Fibroblast of mammary gland (primary cell): Measurements from ENCODE around the gene CPAMD8.
"Not testable (repeated sequence)": the region's sequence is repeated elsewhere in the genome, so short reads cannot be mapped to it uniquely, and the experiment has no call there.

ENCODE experiments used
- DNase-seq: peaks from one replicate; pipeline ENCODE4 v3.0.0-alpha.2; 2010; ENCODE audit warnings: low read depth
- H3K4me3 ChIP-seq: 2 replicates; pipeline ENCODE4 v1.5.1; 2011; ENCODE audit warnings: low read depth, mild to moderate bottlenecking, low read length, moderate library complexity; ENCODE audit not compliant: control insufficient read depth
- CTCF ChIP-seq: conservative IDR thresholded peaks from 2 replicates; pipeline ENCODE4 v1.5.1; 2011; ENCODE audit warnings: low read depth, low read length, inconsistent platforms; ENCODE audit not compliant: control insufficient read depth, insufficient read depth

Gene CPAMD8

DNA sequence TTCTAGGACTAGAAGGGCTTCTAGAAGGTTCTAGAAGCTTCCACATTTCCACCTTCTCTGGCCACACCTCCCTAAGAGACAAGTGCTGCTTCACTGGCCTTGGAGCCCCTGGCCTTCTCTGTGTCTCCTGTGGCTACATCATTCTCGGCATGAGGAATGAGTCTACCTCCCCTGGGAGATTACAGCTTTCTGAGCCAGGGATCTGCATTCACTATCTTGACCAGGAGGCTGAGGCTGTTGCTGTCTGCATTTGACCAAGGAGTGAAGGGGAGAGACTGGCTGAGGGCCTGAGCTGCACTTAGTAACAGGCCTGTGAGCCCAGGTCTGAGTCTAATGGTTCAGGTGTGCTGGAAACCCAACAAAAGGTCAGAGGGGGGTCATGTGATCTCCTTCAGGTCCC is 5.3 kb downstream of the CPAMD8 start:
- TF ChIP-seq CTCF = no peak
- no peak overlapping the region for H3K4me3 ChIP-seq
- peak; percentile 48 for DNase-seq

- H3K4me3 ChIP-seq = no peak overlapping the region
- DNase-seq = peak; percentile 19
- TF ChIP-seq CTCF = no peak
These were observed 5.8 kb downstream of the CPAMD8 start for GRCh38 chr19:17020823-17021222.

GRCh38 chr19:17020385-17020784 is 6.2 kb downstream of the CPAMD8 start:
- no peak overlapping the region for H3K4me3 ChIP-seq
- TF ChIP-seq CTCF = no peak
- DNase-seq = no peak

DNA sequence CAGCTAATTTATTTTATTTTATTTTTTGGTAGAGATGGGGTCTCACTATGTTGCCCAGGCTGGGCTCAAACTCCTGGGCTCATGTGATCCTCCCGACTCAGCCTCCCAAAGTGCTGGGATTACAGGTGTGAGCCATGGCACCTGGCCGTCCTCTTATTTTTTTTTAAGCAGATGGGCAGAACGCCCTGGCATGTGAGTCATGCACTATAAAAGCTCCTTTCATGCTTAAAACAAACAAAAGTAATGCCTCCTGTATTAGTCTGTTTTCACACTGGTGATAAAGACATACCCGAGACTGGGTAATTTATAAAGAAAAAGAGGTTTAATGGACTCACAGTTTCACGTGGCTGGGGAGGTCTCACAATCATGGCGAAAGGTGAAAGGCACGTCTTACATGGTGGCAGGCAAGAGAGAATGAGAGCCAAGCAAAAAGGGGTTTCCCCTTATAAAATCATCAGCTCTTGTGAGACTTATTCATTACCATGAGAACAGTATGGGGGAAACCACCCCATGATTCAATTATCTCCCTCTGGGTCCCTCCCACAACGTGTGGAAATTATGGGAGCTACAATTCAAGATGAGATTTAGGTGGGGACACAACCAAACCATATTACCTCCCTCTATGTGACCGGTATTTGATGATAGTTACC is 12.3 kb downstream of the CPAMD8 start:
- not testable (repeated sequence) for DNase-seq, H3K4me3 ChIP-seq

GRCh38 chr19:17011485-17011884 is 15.1 kb downstream of the CPAMD8 start:
- TF ChIP-seq CTCF = no peak
- DNase-seq = no peak
- H3K4me3 ChIP-seq = no peak overlapping the region

- no peak for DNase-seq
These were observed 20.0 kb downstream of the CPAMD8 start for GRCh38 chr19:17006579-17006978.

DNA sequence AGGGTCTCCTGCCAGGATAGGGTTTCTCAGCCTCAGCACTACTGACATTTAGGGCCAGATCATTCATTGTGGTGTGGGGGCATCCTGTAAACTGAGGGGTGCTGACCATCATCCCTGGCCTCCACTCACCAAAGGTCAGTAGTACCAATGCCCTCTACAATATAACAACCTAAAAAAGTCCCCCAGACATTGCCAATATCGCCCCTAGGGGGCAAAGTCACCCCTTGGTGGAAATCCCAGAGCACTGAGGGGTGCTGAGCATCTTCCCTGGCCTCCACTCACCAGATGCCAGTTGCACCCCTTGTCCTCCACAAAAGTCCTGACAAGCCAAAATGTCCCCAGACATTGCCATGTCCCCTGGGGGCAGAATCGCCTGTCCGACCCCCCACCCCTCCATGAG is 21.6 kb downstream of the CPAMD8 start:
- no peak for DNase-seq
- H3K4me3 ChIP-seq = no peak overlapping the region
- TF ChIP-seq CTCF = no peak

More at GRCh38 chr19:17006579-17006978, 20.0 kb downstream of the CPAMD8 start:
- H3K4me3 ChIP-seq = no peak overlapping the region
- TF ChIP-seq CTCF = no peak
